Stimulated activated CD4-positive, alpha-beta T cell treated with anti-CD3 and anti-CD28 coated beads, Interleukin-12 subunit alpha, Interleukin-12 subunit beta, amount 100 ng/mL, for 4 hours (primary cell): ENCODE measurements around the gene FGB.
"Not testable (repeated sequence)": the region's sequence is repeated elsewhere in the genome, so short reads cannot be mapped to it uniquely, and the experiment has no call there.

Source experiments
- DNase-seq: peaks from one replicate; pipeline ENCODE4 v3.0.0-alpha.2; 2020

Gene FGB

GRCh38 chr4:154566639-154567204, 3.9 kb downstream of the FGB start:
- DNase-seq, result no peak

GRCh38 chr4:154569028-154569427, 6.2 kb downstream of the FGB start:
- no peak for DNase-seq

- DNase-seq, result no peak
Observed at GRCh38 chr4:154569584-154569983, 6.8 kb downstream of the FGB start.

DNA sequence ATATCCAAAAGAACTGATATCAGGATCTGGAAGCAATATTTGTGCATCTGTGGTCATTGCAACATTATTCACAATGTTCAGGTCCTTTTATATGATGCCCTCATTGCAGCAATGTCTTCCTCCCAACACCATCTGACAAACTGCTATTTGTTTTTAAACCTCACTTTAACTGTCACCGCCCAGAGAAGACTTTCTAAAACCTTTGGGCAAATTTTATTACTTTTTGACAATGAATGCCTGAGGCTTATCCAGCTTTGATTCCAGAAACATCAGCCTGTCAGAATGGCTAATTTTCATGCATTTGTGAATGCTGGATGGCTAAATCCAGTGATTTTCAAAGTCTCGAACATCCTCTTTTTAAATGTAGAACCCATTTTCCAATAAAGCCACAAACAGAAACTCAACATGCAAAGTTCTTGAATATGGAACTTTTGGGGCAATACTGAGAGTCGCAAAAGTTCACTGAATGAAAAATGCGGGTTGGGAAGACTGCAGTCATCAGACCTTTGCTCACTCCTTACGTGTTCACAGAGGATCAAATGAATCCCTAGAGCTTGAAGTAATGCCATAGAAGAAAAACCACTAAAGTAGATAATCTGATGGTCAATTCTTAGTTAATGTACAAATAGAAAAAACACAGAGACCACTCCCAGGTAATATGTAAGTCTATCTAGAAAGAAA, 10.5 kb downstream of the FGB start:
- DNase-seq, result no peak

DNA sequence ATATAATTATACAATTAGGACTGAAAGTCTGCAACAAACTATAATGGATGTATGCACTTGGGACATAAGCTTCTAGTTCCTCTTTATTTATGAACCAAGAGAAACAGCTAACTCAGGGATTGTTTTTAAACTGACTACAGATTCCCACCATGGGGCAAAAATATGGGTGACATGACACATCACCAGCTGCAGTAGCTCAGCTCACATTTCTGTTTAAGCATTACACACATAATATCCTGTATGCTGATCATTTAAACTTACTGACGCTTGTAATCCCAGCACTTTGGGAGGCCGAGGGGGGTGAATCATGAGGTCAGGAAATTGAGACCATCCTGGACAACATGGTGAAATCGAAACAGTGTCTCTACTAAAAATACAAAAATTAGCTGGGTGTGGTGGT, 11.5 kb downstream of the FGB start:
- no peak for DNase-seq

GRCh38 chr4:154577324-154577723, 14.5 kb downstream of the FGB start:
- no peak for DNase-seq

DNA sequence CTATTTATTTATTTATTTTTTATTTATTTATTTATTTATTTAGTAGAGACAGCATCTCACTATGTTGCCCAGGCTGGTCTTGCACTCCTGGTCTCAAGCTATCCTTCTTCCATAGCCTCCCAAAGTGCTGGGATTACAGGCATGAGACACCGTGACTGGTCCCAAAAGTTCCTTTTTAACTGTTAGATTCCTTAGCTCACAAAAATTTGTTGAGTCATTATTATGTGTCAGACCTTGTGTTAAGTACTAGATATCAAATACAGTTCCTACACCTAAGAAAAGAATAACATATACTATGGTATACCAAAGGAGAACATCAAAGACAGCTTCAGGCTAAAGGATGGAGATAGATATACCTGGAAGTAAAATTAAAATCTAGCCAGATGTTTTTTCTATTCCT, 16.1 kb downstream of the FGB start:
- no peak for DNase-seq

DNA sequence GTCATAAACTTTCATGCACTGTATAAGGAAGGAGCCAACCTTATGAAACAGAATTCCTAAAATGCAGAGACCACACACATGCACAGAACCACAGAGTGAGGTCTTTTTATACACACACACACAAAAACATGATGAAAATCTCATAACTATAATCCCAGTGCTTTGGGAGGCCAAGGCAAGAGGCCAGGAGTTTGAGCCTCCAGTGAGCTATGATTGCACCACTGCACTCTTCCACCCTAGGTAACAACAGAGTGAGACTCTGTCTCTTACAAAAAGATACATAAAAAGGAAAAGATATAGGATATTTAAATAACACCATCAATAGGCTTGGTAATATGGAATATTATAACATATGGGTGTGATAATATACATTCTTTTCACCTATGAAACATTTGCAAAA, 17.1 kb downstream of the FGB start:
- DNase-seq, result no peak

- no peak for DNase-seq
Observed at GRCh38 chr4:154582723-154583122, 19.9 kb downstream of the FGB start.

- DNase-seq, result no peak
Observed at GRCh38 chr4:154583230-154583629, 20.4 kb downstream of the FGB start.

GRCh38 chr4:154583677-154584076, 20.9 kb downstream of the FGB start:
- DNase-seq, result no peak

- DNase-seq, result no peak
Observed at GRCh38 chr4:154584259-154584658, 21.4 kb downstream of the FGB start.

DNA sequence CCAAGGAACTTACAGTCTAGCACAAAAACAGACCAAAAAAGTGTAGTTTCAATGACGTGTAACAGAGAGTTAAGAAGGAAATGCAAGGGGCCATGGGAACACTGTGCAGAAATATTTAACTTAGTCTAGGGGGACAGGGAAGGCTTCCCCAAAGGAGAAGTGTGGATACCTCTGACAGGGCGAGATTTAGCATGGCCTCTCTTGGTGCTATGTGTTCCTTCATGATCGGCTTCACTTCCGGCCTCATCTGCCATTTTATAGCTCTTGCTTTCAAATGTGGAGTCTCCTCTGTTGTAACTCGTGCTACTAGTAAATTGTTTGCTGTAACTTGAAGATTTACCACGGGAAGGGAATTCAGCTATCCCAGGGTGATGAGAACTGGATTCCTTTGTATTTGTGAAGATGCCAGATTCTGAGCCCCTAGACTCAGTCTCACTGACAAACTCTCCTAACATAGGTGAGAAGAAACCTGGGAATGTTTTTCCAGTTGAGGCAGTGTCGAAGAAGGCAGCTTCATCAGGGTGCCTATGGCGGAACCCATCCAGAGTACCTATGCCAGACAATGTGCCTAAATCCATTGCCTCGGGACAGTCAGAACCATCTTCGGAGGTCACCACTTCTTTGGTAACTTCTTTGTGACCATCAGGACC, 22.7 kb downstream of the FGB start:
- DNase-seq, result no peak

DNA sequence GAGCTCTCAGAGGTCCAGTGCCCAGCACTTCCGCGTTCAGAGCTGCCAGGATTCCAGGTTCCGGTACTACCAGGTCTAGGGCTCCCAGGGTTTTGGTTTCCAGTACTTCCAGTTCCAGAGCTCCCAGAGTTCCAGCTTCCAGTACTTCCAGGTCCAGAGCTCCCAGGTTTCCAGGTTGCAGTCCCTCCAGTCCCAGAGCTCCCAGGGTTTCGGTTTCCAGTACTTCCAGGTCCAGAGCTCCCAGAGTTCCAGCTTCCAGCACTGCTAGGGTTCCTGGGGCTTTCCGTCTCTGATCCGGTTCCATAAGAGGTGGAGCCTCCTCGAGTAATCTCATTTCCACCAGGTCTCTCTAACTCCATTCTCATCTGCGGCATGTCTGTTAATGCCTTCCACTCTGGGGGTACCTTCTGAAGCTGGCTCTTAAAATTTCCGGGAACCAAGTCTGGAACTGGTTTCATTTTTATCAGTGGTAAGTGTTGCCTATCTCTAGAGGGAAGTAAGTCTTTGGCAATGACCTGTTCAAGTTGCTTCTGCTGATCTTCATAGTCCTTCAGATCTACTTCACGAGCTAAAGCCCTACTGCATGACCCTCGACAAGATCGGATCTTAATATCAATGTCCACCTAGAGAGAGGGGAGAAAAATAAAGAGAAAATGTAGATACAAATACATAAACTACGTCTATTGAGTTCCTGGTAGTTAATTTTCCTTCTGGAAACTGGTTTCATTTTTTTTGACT, 23.7 kb downstream of the FGB start:
- no peak for DNase-seq

- no peak for DNase-seq
Observed at GRCh38 chr4:154588198-154588597, 25.4 kb downstream of the FGB start.

DNA sequence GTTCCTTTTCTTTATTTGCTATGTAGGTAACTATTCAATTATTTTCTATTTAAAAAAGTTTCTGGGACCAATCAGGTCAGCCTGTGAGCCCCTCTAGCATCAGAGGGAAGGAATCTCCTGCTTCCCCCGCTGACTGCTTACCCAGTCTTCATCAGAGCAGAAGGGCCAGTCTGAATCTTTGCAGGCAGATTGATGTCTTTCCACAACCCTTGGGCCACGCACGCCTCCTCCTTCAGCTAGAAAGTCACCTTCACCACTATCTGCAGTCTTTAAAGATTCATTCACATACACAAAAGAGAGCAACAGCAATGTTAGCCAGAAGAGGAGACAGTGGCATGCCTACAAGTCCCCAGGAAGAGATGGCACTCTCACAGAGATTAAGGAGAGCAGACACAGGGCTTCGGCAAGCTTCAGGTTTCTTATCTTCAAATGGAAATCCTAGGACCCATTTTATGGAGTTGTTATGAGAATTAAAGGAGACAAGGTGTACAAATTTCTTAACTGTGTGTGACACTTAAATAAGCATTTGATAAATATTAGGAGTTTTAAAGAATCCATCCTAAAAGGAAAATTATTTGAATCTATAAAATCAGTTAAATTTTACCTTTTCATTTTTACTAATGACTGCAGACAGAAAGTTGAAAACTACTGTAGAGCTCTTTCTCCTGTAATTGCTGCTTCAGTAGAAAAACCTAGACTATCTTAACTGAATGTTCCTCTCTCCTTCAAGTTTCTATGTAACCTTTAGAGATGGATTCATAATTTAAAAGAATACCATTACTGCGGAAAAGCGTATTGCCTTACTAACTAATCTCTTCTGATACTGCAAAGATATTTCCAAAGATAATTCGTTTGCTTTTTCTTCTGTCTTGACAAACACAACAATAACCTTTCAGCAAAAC, 26.7 kb downstream of the FGB start:
- DNase-seq, result no peak

DNA sequence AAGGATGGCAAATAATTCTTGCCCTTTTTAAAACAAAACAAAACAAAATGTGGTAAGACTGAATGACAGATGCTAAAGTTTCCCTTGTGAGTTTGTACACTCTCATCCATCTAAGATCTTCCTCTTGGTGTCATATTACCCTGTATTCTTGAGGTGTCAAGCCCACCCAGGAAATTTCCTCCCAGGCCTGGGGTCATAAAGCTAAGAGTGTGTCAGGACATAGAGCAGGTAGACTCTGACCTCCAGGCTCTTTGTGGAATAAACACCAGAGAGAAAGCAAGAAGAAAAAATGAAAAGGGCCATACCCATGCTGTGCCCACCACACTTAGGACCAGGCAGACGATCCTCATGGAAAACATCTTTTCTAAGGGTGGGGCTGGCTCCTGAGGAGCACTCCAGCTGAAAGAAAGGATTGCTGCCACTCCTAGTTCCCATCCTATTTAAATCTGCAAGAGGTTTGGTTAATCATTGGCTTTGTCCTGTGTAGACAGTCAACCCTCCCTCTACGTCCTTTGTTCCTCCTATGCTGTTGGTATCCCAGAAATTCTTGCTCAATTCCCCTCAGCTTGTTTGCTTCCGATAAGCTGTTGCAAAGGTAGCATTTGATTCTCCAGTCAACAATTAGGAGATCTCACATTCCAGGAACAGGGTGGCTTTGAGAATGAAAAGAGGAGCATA, 27.7 kb downstream of the FGB start, which contains the start of gene FGA:
Gene FGA (minus strand): TSS at position 414 of the 678 bp plus-strand sequence. CDS start 55 bp downstream, at position 359.
- DNase-seq, result no peak

DNA sequence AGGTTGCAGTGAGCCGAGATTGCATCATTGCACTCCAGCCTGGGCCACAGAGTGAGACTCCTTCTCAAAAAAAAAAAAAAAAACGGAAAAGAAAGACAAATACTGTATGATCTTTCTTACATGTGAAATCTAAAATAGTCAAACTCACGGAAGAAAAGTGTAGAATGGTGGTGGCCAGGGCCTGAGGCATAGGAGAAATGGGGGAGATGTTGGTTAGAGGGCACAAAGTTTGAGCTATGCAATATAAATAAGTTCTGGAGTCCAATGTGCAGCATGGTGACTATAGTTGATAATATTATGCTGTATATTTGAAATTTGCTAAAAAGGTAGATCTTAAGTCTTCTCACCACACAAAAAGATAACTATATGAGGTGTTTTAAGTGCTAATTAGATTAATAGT, 29.1 kb downstream of the FGB start:
- no peak for DNase-seq

DNA sequence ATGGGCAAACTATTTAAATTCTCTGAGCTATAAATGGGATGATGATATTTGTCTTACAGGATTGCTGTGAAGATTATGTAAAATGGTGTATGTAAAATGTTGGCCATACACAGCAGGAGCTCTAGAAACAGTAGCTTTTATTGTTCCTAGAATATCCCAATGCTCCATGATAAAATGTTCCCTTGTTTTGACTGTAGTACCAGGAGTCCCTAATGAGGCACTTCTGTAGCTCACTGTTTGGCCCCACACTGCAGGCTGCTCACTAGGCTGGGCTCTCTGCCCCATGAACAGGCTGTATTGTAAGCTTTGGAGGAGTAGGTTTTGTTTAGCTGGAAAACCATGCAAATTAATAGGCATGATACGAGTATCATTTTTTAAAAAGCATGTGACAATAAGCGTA, 31.1 kb downstream of the FGB start:
- DNase-seq, result no peak

DNA sequence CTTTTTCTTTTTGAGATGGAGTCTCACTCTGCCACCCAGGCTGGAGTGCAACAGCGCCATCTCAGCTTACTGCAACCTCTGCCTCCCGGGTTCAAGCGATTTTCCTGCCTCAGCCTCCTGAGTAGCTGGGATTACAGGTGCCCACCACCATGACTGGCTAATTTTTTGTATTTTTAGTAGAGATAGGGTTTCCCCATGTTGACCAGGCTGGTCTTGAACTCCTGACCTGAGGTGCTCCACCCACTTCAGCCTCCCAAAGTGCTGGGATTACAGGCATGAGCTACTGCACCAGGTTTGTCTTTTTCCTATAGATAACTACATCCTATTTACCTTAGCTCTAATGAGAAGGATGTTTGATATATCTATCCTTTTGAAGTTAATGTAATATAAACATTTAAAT, 31.5 kb downstream of the FGB start:
- not testable (repeated sequence) for DNase-seq

DNA sequence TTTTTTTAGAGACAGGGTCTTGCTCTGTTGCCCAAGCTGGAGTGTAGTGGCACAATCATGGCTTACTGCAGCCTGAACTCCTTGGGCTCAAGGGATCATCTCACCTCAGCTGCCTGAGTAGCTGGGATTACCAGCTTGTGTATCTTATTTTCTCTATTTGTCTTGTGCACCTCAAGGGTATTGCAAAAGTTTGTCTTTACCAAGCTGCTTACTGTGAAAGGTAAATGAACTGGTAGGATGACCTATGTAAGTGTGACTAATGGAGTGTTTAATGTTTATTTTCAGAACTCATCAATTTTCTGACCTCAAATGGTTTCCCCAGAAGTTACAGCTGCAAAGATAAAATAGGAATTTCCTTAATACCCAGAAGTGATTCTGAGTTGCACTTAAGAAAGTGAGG, 33.0 kb downstream of the FGB start:
- no peak for DNase-seq

GRCh38 chr4:154597281-154597680, 34.5 kb downstream of the FGB start:
- DNase-seq, result not testable (repeated sequence)
